HepG2 (cell line): ENCODE results near the gene MED20. TPM values are rescaled to one million over a fixed set of nuclear protein-coding genes. Genes with fewer than 3 reads are reported as not detected.

ENCODE experiments used
- ATAC-seq: fragments of 200-7000 bp; cut with Tn5 transposase; 3 replicates; pipeline ENCODE4 v1.9.1; 2020; ENCODE audit warnings: mild to moderate bottlenecking, moderate library complexity
- BruUV-seq: library from RNA; stranded (reverse); fragments of 400-500 nt; replicated peaks from 2 replicates; lab custom pipeline; 2021; lab: Mats Ljungman, UMichigan
- CTCF ChIA-PET: fragments of 300-600 bp; formaldehyde crosslinking; extraction: SDS; loops from one replicate; lab custom pipeline; 2021; ENCODE audit warnings: low total read pairs, inconsistent platforms, low intra/inter-chr PET ratio; lab: Yijun Ruan, JAX
- POLR2A ChIA-PET: fragments of 350-600 bp; sonication (Branson Sonifier 250); formaldehyde crosslinking; loops from one replicate; lab custom pipeline; 2020; ENCODE audit warnings: antibody characterized with exemption, inconsistent platforms; lab: Yijun Ruan, JAX
- DNase-seq: peaks from one replicate; pipeline ENCODE4 v3.0.0-alpha.2; 2015; ENCODE audit warnings: low spot score
- FAIRE-seq: peaks from 3 replicates; lab custom pipeline; 2011; peaks lifted over from hg19 to GRCh38; lab: Jason Lieb, UNC
- H2AFZ ChIP-seq: one replicate; pipeline ENCODE4 v1.6.1; 2011; ENCODE audit warnings: low read length, inconsistent platforms
- H3K27ac ChIP-seq: fragments of 300-600 bp; 3 replicates; pipeline ENCODE4 v1.8.0; 2011; ENCODE audit warnings: mixed run types, mild to moderate bottlenecking, mixed read lengths, low read length, inconsistent platforms; ENCODE audit not compliant: insufficient read depth; ENCODE audit errors: extremely low read length
- H3K27me3 ChIP-seq, 2 experiments: fragments of 200-600 bp in 1 of 2; 2 replicates in 1 of 2; 3 replicates in 1 of 2; pipeline versions ENCODE4 v1.6.0 to v1.8.0; 2011; ENCODE audit warnings: low read length in 2 of 2, mild to moderate bottlenecking in 2 of 2, moderate library complexity in 2 of 2, inconsistent platforms in 1 of 2; ENCODE audit not compliant: insufficient read depth in 2 of 2, control insufficient read depth in 1 of 2
- H3K36me3 ChIP-seq, 2 experiments: fragments of 200-600 bp in 1 of 2; replicated peaks in 1 of 2; 2 replicates in 1 of 2; 3 replicates in 1 of 2; pipeline versions ENCODE4 v1.5.1 to v1.8.0; 2011; ENCODE audit warnings: low read length in 2 of 2, inconsistent platforms in 1 of 2; ENCODE audit not compliant: insufficient read depth in 2 of 2, control insufficient read depth in 1 of 2
- H3K4me1 ChIP-seq: 2 replicates; pipeline ENCODE4 v1.5.1; 2012; ENCODE audit warnings: low read length, inconsistent platforms; ENCODE audit not compliant: insufficient read depth
- H3K4me2 ChIP-seq: 2 replicates; pipeline ENCODE4 v1.6.0; 2011; ENCODE audit warnings: low read depth, low read length, inconsistent platforms
- H3K4me3 ChIP-seq, 3 experiments: fragments of 200-600 bp in 1 of 3; sonication (generic), shearing (Covaris generic) in 1 of 3; replicated peaks in 1 of 3; 2 replicates each; pipeline ENCODE4 v1.5.1; 2011 to 2016; ENCODE audit warnings: low read length in 3 of 3, inconsistent platforms in 2 of 3, low read depth in 2 of 3, mild to moderate bottlenecking in 2 of 3, control low read depth in 1 of 3, mixed read lengths in 1 of 3; ENCODE audit not compliant: insufficient read depth in 1 of 3
- H3K79me2 ChIP-seq: one replicate; pipeline ENCODE4 v1.6.1; 2011; ENCODE audit warnings: low read length, inconsistent platforms; ENCODE audit not compliant: insufficient read depth
- H3K9ac ChIP-seq: 2 replicates; pipeline ENCODE4 v1.6.0; 2011; ENCODE audit warnings: mild to moderate bottlenecking, low read depth, low read length, inconsistent platforms; ENCODE audit not compliant: insufficient read depth
- H3K9me3 ChIP-seq: 2 replicates; pipeline ENCODE4 v1.5.1; 2012; ENCODE audit warnings: mild to moderate bottlenecking, low read length
- H4K20me1 ChIP-seq: 2 replicates; pipeline ENCODE4 v1.6.0; 2011; ENCODE audit warnings: inconsistent platforms, mild to moderate bottlenecking, low read length, moderate library complexity; ENCODE audit not compliant: insufficient read depth
- ARID5B ChIP-seq: IDR thresholded peaks from 2 replicates; pipeline ENCODE4 v1.4.0; 2020; ENCODE audit warnings: mild to moderate bottlenecking, missing genetic modification reagents
- NFE2L2 ChIP-seq: fragments of 150-350 bp; IDR thresholded peaks from 2 replicates; pipeline ENCODE4 v1.6.1; 2014; ENCODE audit warnings: low read length
- PAWR ChIP-seq: sonication (generic); formaldehyde crosslinking; IDR thresholded peaks from 2 replicates; pipeline ENCODE4 v1.4.0; 2020; ENCODE audit warnings: missing genetic modification reagents, mild to moderate bottlenecking, borderline replicate concordance
- PAX8 ChIP-seq: sonication (generic); formaldehyde crosslinking; IDR thresholded peaks from 2 replicates; pipeline ENCODE4 v1.8.0; 2022; ENCODE audit warnings: mild to moderate bottlenecking, missing genetic modification reagents, borderline replicate concordance
- PCBP2 ChIP-seq: fragments of 200-400 bp; formaldehyde crosslinking; optimal IDR thresholded peaks from 2 replicates; pipeline ENCODE3; 2018; ENCODE audit warnings: low read length, low read depth; ENCODE audit not compliant: poor library complexity, severe bottlenecking
- PHF5A ChIP-seq: IDR thresholded peaks from one replicate; pipeline ENCODE4 v1.6.1; 2018; ENCODE audit warnings: low read depth, missing genetic modification reagents; ENCODE audit not compliant: unreplicated experiment
- ZNF335 ChIP-seq: sonication (generic); formaldehyde crosslinking; IDR thresholded peaks from 2 replicates; pipeline ENCODE4 v1.4.0; 2020; ENCODE audit warnings: missing genetic modification reagents
- ZNF367 ChIP-seq: sonication (generic); formaldehyde crosslinking; IDR thresholded peaks from 2 replicates; pipeline ENCODE4 v1.4.0; 2020; ENCODE audit warnings: missing genetic modification reagents, borderline replicate concordance
- ZZZ3 ChIP-seq: sonication (generic); formaldehyde crosslinking; IDR thresholded peaks from 2 replicates; pipeline ENCODE4 v1.4.0; 2020; ENCODE audit warnings: missing genetic modification reagents, mild to moderate bottlenecking, borderline replicate concordance
- WGBS: methylation state at CpG from one replicate; pipeline ENCODE4 v1.1.6; 2017; ENCODE audit warnings: low lambda C conversion rate; 5-methylcytosine and 5-hydroxymethylcytosine counted together
- in situ Hi-C: cut with HindIII; loops from 2 replicates; pipeline ENCODE4 v1.10.0; 2017; ENCODE audit warnings: low pct_unique_long_range_greater_than_20kb; ENCODE audit not compliant: extremely low pct_ligation_motif_present
- intact Hi-C: fragments of 100-400 bp; cut with micrococcal nuclease; formaldehyde crosslinking; loops from one replicate; pipeline ENCODE4 v1.10.0; 2022; ENCODE audit not compliant: unreplicated experiment
- polyA plus RNA-seq, 8 experiments: library from polyadenylated mRNA; depleted of rRNA in 3 of 8; stranded (reverse) in 7 of 8; unstranded in 1 of 8; fragments of >200 nt; fragmentation: Illumina TruSeq in 4 of 8; extraction: Trizol in 4 of 8; gene quantifications; 2 replicates each; pipeline versions ENCODE4 v1.2.1 to v1.2.3, GENCODE V29; 2011 to 2016; ENCODE audit warnings: low read depth in 4 of 8, missing spikeins in 1 of 8, mixed read lengths in 1 of 8; ENCODE audit not compliant: insufficient read depth in 1 of 8
- total RNA-seq, 5 experiments: library from RNA; depleted of rRNA; stranded (reverse); fragments of >200 nt; fragmentation: Illumina TruSeq; extraction: Trizol; gene quantifications; 2 replicates each; pipeline ENCODE4 v1.2.3, GENCODE V29; 2016; ENCODE audit warnings: low read depth in 1 of 5

The MED20 gene
- total and polyA plus RNA-seq, 2 of the 13 experiments (the other 11 are each of a cell fraction or from before 2014, with no cell fraction given), result 28.1 to 41.1 TPM

GRCh38 chr6:41885930-41886329 lies 35.0 kb downstream of the MED20 start:
- Histone ChIP-seq H3K79me2 (no peaks in the 10 kb centered on the region), H4K20me1 (no peaks in the 10 kb centered on the region), H3K4me1 (peaks cover 6% of the 10 kb centered on the region), H3K27ac (no peak overlapping the region), H3K9ac (no peak overlapping the region), H2AFZ (no peak overlapping the region), H3K27me3 (no peaks in the 10 kb centered on the region), H3K4me2 (no peak overlapping the region), H3K4me3 (no peak overlapping the region), H3K9me3 (no peaks in the 10 kb centered on the region), H3K36me3 (no peaks in the 10 kb centered on the region)
- in situ Hi-C loops, result no loop called here
- POLR2A ChIA-PET, result no interaction called here
- intact Hi-C loops, result no loop called here
- no peak for ATAC-seq
- CTCF ChIA-PET, result no interaction called here
- BruUV-seq, result no TSS peak
- 91% methylated on average over 1 of the region's 1 CpG for WGBS
- TF ChIP-seq PAWR (CRISPR knock-in tag) (no peak), PCBP2 (no peak), ZNF367 (CRISPR knock-in tag) (no peak), ZNF335 (CRISPR knock-in tag) (no peak), ARID5B (CRISPR knock-in tag) (no peak), ZZZ3 (CRISPR knock-in tag) (no peak), PHF5A (CRISPR knock-in tag) (no peak), NFE2L2 (no peak), PAX8 (CRISPR knock-in tag) (no peak)
- no peak for DNase-seq
- no peak for FAIRE-seq
